HepG2 (cell line): ENCODE measurements around the gene KRT2. TPM values are rescaled to one million over a fixed set of nuclear protein-coding genes. Genes with fewer than 3 reads are reported as not detected.

Experiments
- ATAC-seq: fragments of 200-7000 bp; cut with Tn5 transposase; 3 replicates; pipeline ENCODE4 v1.9.1; 2020; ENCODE audit warnings: mild to moderate bottlenecking, moderate library complexity
- BruUV-seq: library from RNA; stranded (reverse); fragments of 400-500 nt; replicated peaks from 2 replicates; lab custom pipeline; 2021; lab: Mats Ljungman, UMichigan
- CTCF ChIA-PET: fragments of 300-600 bp; formaldehyde crosslinking; extraction: SDS; loops from one replicate; lab custom pipeline; 2021; ENCODE audit warnings: low total read pairs, inconsistent platforms, low intra/inter-chr PET ratio; lab: Yijun Ruan, JAX
- POLR2A ChIA-PET: fragments of 350-600 bp; sonication (Branson Sonifier 250); formaldehyde crosslinking; loops from one replicate; lab custom pipeline; 2020; ENCODE audit warnings: antibody characterized with exemption, inconsistent platforms; lab: Yijun Ruan, JAX
- DNase-seq: peaks from one replicate; pipeline ENCODE4 v3.0.0-alpha.2; 2015; ENCODE audit warnings: low spot score
- FAIRE-seq: peaks from 3 replicates; lab custom pipeline; 2011; peaks lifted over from hg19 to GRCh38; lab: Jason Lieb, UNC
- H2AFZ ChIP-seq: one replicate; pipeline ENCODE4 v1.6.1; 2011; ENCODE audit warnings: low read length, inconsistent platforms
- H3K27ac ChIP-seq: fragments of 300-600 bp; 3 replicates; pipeline ENCODE4 v1.8.0; 2011; ENCODE audit warnings: mixed run types, mild to moderate bottlenecking, mixed read lengths, low read length, inconsistent platforms; ENCODE audit not compliant: insufficient read depth; ENCODE audit errors: extremely low read length
- H3K27me3 ChIP-seq, 2 experiments: fragments of 200-600 bp in 1 of 2; 2 replicates in 1 of 2; 3 replicates in 1 of 2; pipeline versions ENCODE4 v1.6.0 to v1.8.0; 2011; ENCODE audit warnings: low read length in 2 of 2, mild to moderate bottlenecking in 2 of 2, moderate library complexity in 2 of 2, inconsistent platforms in 1 of 2; ENCODE audit not compliant: insufficient read depth in 2 of 2, control insufficient read depth in 1 of 2
- H3K36me3 ChIP-seq, 2 experiments: fragments of 200-600 bp in 1 of 2; replicated peaks in 1 of 2; 2 replicates in 1 of 2; 3 replicates in 1 of 2; pipeline versions ENCODE4 v1.5.1 to v1.8.0; 2011; ENCODE audit warnings: low read length in 2 of 2, inconsistent platforms in 1 of 2; ENCODE audit not compliant: insufficient read depth in 2 of 2, control insufficient read depth in 1 of 2
- H3K4me1 ChIP-seq: 2 replicates; pipeline ENCODE4 v1.5.1; 2012; ENCODE audit warnings: low read length, inconsistent platforms; ENCODE audit not compliant: insufficient read depth
- H3K4me2 ChIP-seq: 2 replicates; pipeline ENCODE4 v1.6.0; 2011; ENCODE audit warnings: low read depth, low read length, inconsistent platforms
- H3K4me3 ChIP-seq, 3 experiments: fragments of 200-600 bp in 1 of 3; sonication (generic), shearing (Covaris generic) in 1 of 3; replicated peaks in 1 of 3; 2 replicates each; pipeline ENCODE4 v1.5.1; 2011 to 2016; ENCODE audit warnings: low read length in 3 of 3, inconsistent platforms in 2 of 3, low read depth in 2 of 3, mild to moderate bottlenecking in 2 of 3, control low read depth in 1 of 3, mixed read lengths in 1 of 3; ENCODE audit not compliant: insufficient read depth in 1 of 3
- H3K79me2 ChIP-seq: one replicate; pipeline ENCODE4 v1.6.1; 2011; ENCODE audit warnings: low read length, inconsistent platforms; ENCODE audit not compliant: insufficient read depth
- H3K9ac ChIP-seq: 2 replicates; pipeline ENCODE4 v1.6.0; 2011; ENCODE audit warnings: mild to moderate bottlenecking, low read depth, low read length, inconsistent platforms; ENCODE audit not compliant: insufficient read depth
- H3K9me3 ChIP-seq: 2 replicates; pipeline ENCODE4 v1.5.1; 2012; ENCODE audit warnings: mild to moderate bottlenecking, low read length
- H4K20me1 ChIP-seq: 2 replicates; pipeline ENCODE4 v1.6.0; 2011; ENCODE audit warnings: inconsistent platforms, mild to moderate bottlenecking, low read length, moderate library complexity; ENCODE audit not compliant: insufficient read depth
- NFKBIZ ChIP-seq: IDR thresholded peaks from 2 replicates; pipeline ENCODE4 v1.6.1; 2018; ENCODE audit warnings: missing genetic modification reagents, missing compliant biosample characterization
- PITX1 ChIP-seq: sonication (generic); formaldehyde crosslinking; IDR thresholded peaks from 2 replicates; pipeline ENCODE4 v1.5.1; 2020; ENCODE audit warnings: mild to moderate bottlenecking, missing genetic modification reagents
- STAG1 ChIP-seq: sonication (generic); formaldehyde crosslinking; IDR thresholded peaks from 2 replicates; pipeline ENCODE4 v1.4.0; 2020; ENCODE audit warnings: missing genetic modification reagents
- ZNF101 ChIP-seq: sonication (generic); formaldehyde crosslinking; IDR thresholded peaks from 2 replicates; pipeline ENCODE4 v1.4.0; 2020; ENCODE audit warnings: mild to moderate bottlenecking, low read depth, missing genetic modification reagents, borderline replicate concordance
- ZNF562 ChIP-seq: sonication (generic); formaldehyde crosslinking; IDR thresholded peaks from 2 replicates; pipeline ENCODE4 v1.8.0; 2022; ENCODE audit warnings: missing genetic modification reagents, borderline replicate concordance
- WGBS: methylation state at CpG from one replicate; pipeline ENCODE4 v1.1.6; 2017; ENCODE audit warnings: low lambda C conversion rate; 5-methylcytosine and 5-hydroxymethylcytosine counted together
- in situ Hi-C: cut with HindIII; loops from 2 replicates; pipeline ENCODE4 v1.10.0; 2017; ENCODE audit warnings: low pct_unique_long_range_greater_than_20kb; ENCODE audit not compliant: extremely low pct_ligation_motif_present
- intact Hi-C: fragments of 100-400 bp; cut with micrococcal nuclease; formaldehyde crosslinking; loops from one replicate; pipeline ENCODE4 v1.10.0; 2022; ENCODE audit not compliant: unreplicated experiment
- polyA plus RNA-seq, 8 experiments: library from polyadenylated mRNA; depleted of rRNA in 3 of 8; stranded (reverse) in 7 of 8; unstranded in 1 of 8; fragments of >200 nt; fragmentation: Illumina TruSeq in 4 of 8; extraction: Trizol in 4 of 8; gene quantifications; 2 replicates each; pipeline versions ENCODE4 v1.2.1 to v1.2.3, GENCODE V29; 2011 to 2016; ENCODE audit warnings: low read depth in 4 of 8, missing spikeins in 1 of 8, mixed read lengths in 1 of 8; ENCODE audit not compliant: insufficient read depth in 1 of 8
- total RNA-seq, 5 experiments: library from RNA; depleted of rRNA; stranded (reverse); fragments of >200 nt; fragmentation: Illumina TruSeq; extraction: Trizol; gene quantifications; 2 replicates each; pipeline ENCODE4 v1.2.3, GENCODE V29; 2016; ENCODE audit warnings: low read depth in 1 of 5
- TF ChIP-seq, protein P1 (sequence below): sonication (generic); formaldehyde crosslinking; IDR thresholded peaks from 2 replicates; pipeline ENCODE4 v1.4.0; 2020; ENCODE audit warnings: missing genetic modification reagents, borderline replicate concordance
- TF ChIP-seq, protein P2 (sequence below), 2 experiments: fragments of 450-650 bp in 1 of 2; sonication (generic) in 1 of 2; formaldehyde crosslinking; IDR thresholded peaks; 2 replicates each; pipeline versions ENCODE4 v1.5.0 to v1.8.0; 2020 to 2022; ENCODE audit warnings: mild to moderate bottlenecking in 1 of 2, missing genetic modification reagents in 1 of 2
- TF ChIP-seq, protein P3 (sequence below): sonication (generic); formaldehyde crosslinking; IDR thresholded peaks from 2 replicates; pipeline ENCODE4 v1.4.0; 2020; ENCODE audit warnings: missing genetic modification reagents, mild to moderate bottlenecking, borderline replicate concordance
- TF ChIP-seq, protein P4 (sequence below): sonication (generic); formaldehyde crosslinking; IDR thresholded peaks from 2 replicates; pipeline ENCODE4 v1.4.0; 2020; ENCODE audit warnings: missing genetic modification reagents

The KRT2 gene
- total and polyA plus RNA-seq, 2 of the 13 experiments (the other 11 are each of a cell fraction or from before 2014, with no cell fraction given) = not detected

DNA sequence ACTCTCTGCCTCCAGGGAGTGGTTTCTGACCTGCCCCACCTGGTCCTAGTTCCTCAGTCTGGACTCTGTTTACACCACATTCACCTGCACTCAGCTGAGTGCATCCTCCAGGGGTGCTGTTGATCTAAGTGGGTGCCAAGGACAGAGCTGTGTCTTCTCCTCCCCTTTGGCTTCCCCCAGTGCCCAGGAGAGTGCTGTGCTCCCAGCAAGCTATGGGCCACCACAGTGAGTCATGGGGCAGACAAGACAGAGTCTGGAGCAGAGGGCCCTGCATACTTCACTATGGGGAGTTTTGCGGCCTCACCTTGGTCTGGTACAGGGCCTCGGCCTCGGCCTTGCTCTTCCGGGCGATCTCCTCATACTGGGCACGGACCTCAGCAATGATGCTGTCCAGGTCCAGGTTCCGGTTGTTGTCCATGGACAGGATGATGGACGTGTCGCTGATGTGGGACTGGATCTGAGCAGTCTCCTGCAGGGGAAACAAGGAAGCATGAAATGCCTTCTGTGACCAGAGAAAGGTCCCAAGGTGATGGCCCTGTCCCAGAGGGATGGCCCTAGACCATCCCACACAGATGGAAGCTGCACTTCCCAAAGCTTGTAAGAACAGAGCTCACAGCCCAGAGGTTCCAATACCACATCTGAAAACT lies 38.5 kb downstream of the KRT2 start (continued):
- TF ChIP-seq, protein P1, sequence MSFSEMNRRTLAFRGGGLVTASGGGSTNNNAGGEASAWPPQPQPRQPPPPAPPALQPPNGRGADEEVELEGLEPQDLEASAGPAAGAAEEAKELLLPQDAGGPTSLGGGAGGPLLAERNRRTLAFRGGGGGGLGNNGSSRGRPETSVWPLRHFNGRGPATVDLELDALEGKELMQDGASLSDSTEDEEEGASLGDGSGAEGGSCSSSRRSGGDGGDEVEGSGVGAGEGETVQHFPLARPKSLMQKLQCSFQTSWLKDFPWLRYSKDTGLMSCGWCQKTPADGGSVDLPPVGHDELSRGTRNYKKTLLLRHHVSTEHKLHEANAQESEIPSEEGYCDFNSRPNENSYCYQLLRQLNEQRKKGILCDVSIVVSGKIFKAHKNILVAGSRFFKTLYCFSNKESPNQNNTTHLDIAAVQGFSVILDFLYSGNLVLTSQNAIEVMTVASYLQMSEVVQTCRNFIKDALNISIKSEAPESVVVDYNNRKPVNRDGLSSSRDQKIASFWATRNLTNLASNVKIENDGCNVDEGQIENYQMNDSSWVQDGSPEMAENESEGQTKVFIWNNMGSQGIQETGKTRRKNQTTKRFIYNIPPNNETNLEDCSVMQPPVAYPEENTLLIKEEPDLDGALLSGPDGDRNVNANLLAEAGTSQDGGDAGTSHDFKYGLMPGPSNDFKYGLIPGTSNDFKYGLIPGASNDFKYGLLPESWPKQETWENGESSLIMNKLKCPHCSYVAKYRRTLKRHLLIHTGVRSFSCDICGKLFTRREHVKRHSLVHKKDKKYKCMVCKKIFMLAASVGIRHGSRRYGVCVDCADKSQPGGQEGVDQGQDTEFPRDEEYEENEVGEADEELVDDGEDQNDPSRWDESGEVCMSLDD (CRISPR knock-in tag) = no peak
- TF ChIP-seq PITX1 (CRISPR knock-in tag) (no peak), ZNF562 (CRISPR knock-in tag) (no peak), ZNF101 (CRISPR knock-in tag) (no peak)
- TF ChIP-seq, protein P2, sequence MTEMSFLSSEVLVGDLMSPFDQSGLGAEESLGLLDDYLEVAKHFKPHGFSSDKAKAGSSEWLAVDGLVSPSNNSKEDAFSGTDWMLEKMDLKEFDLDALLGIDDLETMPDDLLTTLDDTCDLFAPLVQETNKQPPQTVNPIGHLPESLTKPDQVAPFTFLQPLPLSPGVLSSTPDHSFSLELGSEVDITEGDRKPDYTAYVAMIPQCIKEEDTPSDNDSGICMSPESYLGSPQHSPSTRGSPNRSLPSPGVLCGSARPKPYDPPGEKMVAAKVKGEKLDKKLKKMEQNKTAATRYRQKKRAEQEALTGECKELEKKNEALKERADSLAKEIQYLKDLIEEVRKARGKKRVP (CRISPR knock-in tag; IDR thresholded peaks at IDR 0.05) = no peak

DNA sequence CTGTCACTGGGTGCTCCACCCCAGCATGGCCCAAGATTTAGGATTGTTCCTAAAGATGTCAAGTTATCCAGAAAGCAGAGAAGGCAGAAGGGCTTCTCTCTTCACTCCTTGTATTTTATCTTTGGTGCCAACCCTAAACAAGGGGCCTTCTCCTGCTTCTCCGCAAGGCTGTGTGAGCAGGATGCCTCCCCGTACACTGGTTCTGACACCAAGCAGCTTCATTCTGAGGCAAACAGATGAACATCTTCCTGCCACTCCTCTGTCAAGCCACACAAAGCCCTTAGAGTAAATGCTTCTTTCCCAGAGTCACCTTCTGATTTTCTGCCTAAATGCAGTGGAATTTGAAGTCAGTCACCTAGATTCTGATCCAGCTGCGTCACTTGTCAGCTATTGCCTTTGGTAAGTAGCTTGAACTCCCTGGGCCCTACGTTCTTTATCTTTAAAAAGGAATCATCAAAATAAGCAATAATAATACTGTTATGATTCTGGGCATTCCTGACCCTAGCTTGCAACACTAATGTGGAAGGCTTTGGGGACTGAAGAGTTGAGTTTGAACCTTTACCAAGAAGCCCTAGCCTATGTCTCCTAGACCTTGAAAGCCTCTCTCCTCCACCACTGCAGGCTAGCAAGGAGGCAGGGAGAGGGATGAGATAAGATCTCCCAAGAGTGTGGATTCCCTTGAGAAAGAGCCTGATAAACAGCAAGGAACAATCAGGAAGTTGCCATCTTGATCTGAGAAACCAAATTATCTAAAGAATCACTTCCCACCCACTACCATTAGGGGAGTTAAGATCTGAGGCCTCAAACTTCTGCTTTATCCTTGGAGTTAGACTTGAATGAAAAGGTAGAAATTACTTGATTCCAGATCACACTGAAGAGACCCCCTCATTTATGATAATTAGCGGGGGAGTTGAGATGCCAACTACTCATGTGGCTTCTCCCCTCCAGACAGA lies 39.3 kb downstream of the KRT2 start:
- DNase-seq (no peak), ATAC-seq (no peak), FAIRE-seq (no peak)
- BruUV-seq = no TSS peak
- H2AFZ ChIP-seq = no peak overlapping the region
- no peak overlapping the region for H3K4me3 ChIP-seq
- no peaks in the 10 kb centered on the region for H3K4me1 ChIP-seq
- CTCF ChIA-PET = no interaction called here
- H4K20me1 ChIP-seq = no peaks in the 10 kb centered on the region
- WGBS = 14% methylated on average over 4 of the region's 5 CpGs
- H3K36me3 ChIP-seq = no peaks in the 10 kb centered on the region
- no peak overlapping the region for H3K27ac ChIP-seq
- no peaks in the 10 kb centered on the region for H3K9me3 ChIP-seq
- H3K27me3 ChIP-seq = peaks cover 4 to 43% of the 10 kb centered on the region in 2 experiments; a peak in 3 of 5 replicates
- intact Hi-C loops = no loop called here
- H3K4me2 ChIP-seq = no peak overlapping the region
- no peak overlapping the region for H3K9ac ChIP-seq
- no peaks in the 10 kb centered on the region for H3K79me2 ChIP-seq
- in situ Hi-C loops = no loop called here
- POLR2A ChIA-PET = no interaction called here
- TF ChIP-seq STAG1 (CRISPR knock-in tag) (no peak), NFKBIZ (CRISPR knock-in tag) (no peak)
- TF ChIP-seq, protein P3, sequence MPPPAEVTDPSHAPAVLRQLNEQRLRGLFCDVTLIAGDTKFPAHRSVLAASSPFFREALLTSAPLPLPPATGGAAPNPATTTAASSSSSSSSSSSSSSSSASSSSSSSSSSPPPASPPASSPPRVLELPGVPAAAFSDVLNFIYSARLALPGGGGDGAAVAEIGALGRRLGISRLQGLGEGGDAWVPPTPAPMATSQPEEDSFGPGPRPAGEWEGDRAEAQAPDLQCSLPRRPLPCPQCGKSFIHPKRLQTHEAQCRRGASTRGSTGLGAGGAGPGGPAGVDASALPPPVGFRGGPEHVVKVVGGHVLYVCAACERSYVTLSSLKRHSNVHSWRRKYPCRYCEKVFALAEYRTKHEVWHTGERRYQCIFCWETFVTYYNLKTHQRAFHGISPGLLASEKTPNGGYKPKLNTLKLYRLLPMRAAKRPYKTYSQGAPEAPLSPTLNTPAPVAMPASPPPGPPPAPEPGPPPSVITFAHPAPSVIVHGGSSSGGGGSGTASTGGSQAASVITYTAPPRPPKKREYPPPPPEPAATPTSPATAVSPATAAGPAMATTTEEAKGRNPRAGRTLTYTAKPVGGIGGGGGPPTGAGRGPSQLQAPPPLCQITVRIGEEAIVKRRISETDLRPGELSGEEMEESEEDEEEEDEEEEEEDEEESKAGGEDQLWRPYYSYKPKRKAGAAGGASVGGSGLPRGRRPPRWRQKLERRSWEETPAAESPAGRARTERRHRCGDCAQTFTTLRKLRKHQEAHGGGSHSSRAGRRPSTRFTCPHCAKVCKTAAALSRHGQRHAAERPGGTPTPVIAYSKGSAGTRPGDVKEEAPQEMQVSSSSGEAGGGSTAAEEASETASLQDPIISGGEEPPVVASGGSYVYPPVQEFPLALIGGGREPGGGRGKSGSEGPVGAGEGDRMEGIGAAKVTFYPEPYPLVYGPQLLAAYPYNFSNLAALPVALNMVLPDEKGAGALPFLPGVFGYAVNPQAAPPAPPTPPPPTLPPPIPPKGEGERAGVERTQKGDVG (CRISPR knock-in tag) = no peak
- TF ChIP-seq, protein P4, sequence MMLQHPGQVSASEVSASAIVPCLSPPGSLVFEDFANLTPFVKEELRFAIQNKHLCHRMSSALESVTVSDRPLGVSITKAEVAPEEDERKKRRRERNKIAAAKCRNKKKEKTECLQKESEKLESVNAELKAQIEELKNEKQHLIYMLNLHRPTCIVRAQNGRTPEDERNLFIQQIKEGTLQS (CRISPR knock-in tag) = no peak
